AML-193 (cell line): ENCODE data around the gene TMEM63B.
"Not testable (repeated sequence)": the region's sequence is repeated elsewhere in the genome, so short reads cannot be mapped to it uniquely, and the experiment has no call there.

ENCODE experiments used
- DNase-seq, 2 experiments: peaks; one replicate each; lab custom pipeline; 2025; lab: John Stamatoyannopoulos, UW

The TMEM63B gene

GRCh38 chr6:44193307-44193910 is 66.1 kb downstream of the TMEM63B start:
- DNase-seq, result no peak

- DNase-seq, result no peak
These were observed 67.0 kb downstream of the TMEM63B start for GRCh38 chr6:44194326-44194725.

- not testable (repeated sequence) for DNase-seq
These were observed 69.0 kb downstream of the TMEM63B start for GRCh38 chr6:44196351-44196750.

- DNase-seq, result no peak
These were observed 71.3 kb downstream of the TMEM63B start for GRCh38 chr6:44198684-44199083.

GRCh38 chr6:44199883-44200282 is 72.5 kb downstream of the TMEM63B start:
- no peak for DNase-seq

- DNase-seq, result no peak
These were observed 73.8 kb downstream of the TMEM63B start for GRCh38 chr6:44201200-44201599.

GRCh38 chr6:44201638-44202303 is 74.4 kb downstream of the TMEM63B start:
- DNase-seq, result no peak

- DNase-seq, result no peak
These were observed 75.1 kb downstream of the TMEM63B start for GRCh38 chr6:44202332-44202971.

- DNase-seq, result no peak
These were observed 75.8 kb downstream of the TMEM63B start for GRCh38 chr6:44202972-44203750.

GRCh38 chr6:44203955-44204354 is 76.6 kb downstream of the TMEM63B start:
- DNase-seq, result no peak
